HG02870 (cell line): Measurements from ENCODE around the gene UBAC2.

ENCODE experiments used
- ATAC-seq: cut with Tn5 transposase; IDR thresholded peaks from one replicate; pipeline ENCODE4 v1.9.1; 2021; ENCODE audit warnings: mild to moderate bottlenecking, moderate library complexity; ENCODE audit not compliant: unreplicated experiment

UBAC2 gene

GRCh38 chr13:99307648-99308339 is 107.1 kb downstream of the UBAC2 start:
- no peak for ATAC-seq

GRCh38 chr13:99308471-99309087 is 107.9 kb downstream of the UBAC2 start:
- no peak for ATAC-seq

GRCh38 chr13:99310382-99311031 is 109.9 kb downstream of the UBAC2 start:
- ATAC-seq = peak; percentile 53

GRCh38 chr13:99311137-99311536 is 110.5 kb downstream of the UBAC2 start:
- ATAC-seq = no peak

GRCh38 chr13:99311748-99312492 is 111.3 kb downstream of the UBAC2 start:
- no peak for ATAC-seq

- ATAC-seq = no peak
Observed at GRCh38 chr13:99312493-99312883, 111.8 kb downstream of the UBAC2 start.

- ATAC-seq = no peak
Observed at GRCh38 chr13:99313501-99313900, 112.8 kb downstream of the UBAC2 start.

GRCh38 chr13:99313941-99314340 is 113.3 kb downstream of the UBAC2 start:
- no peak for ATAC-seq

GRCh38 chr13:99314640-99315176 is 114.1 kb downstream of the UBAC2 start:
- no peak for ATAC-seq

GRCh38 chr13:99315186-99315585 is 114.5 kb downstream of the UBAC2 start:
- ATAC-seq = no peak

GRCh38 chr13:99316224-99316623 is 115.6 kb downstream of the UBAC2 start:
- ATAC-seq = no peak

GRCh38 chr13:99316657-99317256 is 116.1 kb downstream of the UBAC2 start:
- ATAC-seq = no peak

- no peak for ATAC-seq
Observed at GRCh38 chr13:99320693-99321481, 120.2 kb downstream of the UBAC2 start.

GRCh38 chr13:99321709-99322108 is 121.1 kb downstream of the UBAC2 start:
- ATAC-seq = no peak

- peak; percentile 94 for ATAC-seq
Observed at GRCh38 chr13:99322297-99323103, 121.8 kb downstream of the UBAC2 start.

GRCh38 chr13:99323488-99323887 is 122.8 kb downstream of the UBAC2 start:
- no peak for ATAC-seq

GRCh38 chr13:99326012-99326411 is 125.4 kb downstream of the UBAC2 start:
- no peak for ATAC-seq

- ATAC-seq = no peak
Observed at GRCh38 chr13:99327126-99327525, 126.5 kb downstream of the UBAC2 start.

GRCh38 chr13:99327761-99328160 is 127.1 kb downstream of the UBAC2 start:
- ATAC-seq = no peak
